ENCODE measurements around the gene HIPK2.

Gene HIPK2

DNA sequence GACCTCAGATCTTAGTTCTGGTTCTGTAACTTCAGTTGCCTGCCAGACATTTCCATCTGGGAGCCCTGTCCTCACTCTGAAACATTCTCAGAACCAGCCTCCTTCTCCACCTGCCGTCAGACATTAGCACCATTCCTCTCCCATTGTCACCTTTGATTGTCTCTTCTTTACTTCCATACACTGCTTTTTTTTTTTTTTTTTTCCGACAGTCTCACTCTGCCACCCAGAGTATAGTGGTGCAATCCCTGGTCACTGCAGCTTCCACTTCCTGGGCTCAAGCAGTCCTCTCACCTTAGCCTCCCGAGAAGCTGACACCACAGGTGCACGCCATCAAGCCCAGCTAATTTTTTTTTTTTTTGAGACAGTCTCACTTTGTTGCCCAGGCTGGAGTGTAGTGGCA, 21.1 kb upstream of the HIPK2 start:
- Histone ChIP-seq H3K4me2 (peak overlapping the region; percentile 82), H3K9ac (peak overlapping the region; percentile 55; the same call in 1 of the 2 replicates), H3K27ac (peak overlapping the region; percentile 71), H4K20me1 (ENCODE audit: insufficient read depth) (no peaks in the 10 kb centered on the region), H3K36me3 (ENCODE audit: insufficient read depth) (no peaks in the 10 kb centered on the region), H2AFZ (ENCODE audit: low read depth) (peak overlapping the region; percentile 72; the same call in 1 of the 2 replicates), H3K4me3 (IDR thresholded peaks at IDR 0.05; ENCODE audit: insufficient read depth, low read depth, low read length) (no peak overlapping the region), H3K4me1 (ENCODE audit: low read depth, poor library complexity, severe bottlenecking) (peaks cover 26% of the 10 kb centered on the region), H3K79me2 (ENCODE audit: insufficient read depth, low read depth) (no peaks in the 10 kb centered on the region), H3K27me3 (ENCODE audit: insufficient read depth, low read depth) (no peaks in the 10 kb centered on the region)
- TF ChIP-seq, protein P1, sequence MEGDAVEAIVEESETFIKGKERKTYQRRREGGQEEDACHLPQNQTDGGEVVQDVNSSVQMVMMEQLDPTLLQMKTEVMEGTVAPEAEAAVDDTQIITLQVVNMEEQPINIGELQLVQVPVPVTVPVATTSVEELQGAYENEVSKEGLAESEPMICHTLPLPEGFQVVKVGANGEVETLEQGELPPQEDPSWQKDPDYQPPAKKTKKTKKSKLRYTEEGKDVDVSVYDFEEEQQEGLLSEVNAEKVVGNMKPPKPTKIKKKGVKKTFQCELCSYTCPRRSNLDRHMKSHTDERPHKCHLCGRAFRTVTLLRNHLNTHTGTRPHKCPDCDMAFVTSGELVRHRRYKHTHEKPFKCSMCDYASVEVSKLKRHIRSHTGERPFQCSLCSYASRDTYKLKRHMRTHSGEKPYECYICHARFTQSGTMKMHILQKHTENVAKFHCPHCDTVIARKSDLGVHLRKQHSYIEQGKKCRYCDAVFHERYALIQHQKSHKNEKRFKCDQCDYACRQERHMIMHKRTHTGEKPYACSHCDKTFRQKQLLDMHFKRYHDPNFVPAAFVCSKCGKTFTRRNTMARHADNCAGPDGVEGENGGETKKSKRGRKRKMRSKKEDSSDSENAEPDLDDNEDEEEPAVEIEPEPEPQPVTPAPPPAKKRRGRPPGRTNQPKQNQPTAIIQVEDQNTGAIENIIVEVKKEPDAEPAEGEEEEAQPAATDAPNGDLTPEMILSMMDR (conservative IDR thresholded peaks at IDR 0.05; ENCODE audit: low read depth, low read length): no peak

DNA sequence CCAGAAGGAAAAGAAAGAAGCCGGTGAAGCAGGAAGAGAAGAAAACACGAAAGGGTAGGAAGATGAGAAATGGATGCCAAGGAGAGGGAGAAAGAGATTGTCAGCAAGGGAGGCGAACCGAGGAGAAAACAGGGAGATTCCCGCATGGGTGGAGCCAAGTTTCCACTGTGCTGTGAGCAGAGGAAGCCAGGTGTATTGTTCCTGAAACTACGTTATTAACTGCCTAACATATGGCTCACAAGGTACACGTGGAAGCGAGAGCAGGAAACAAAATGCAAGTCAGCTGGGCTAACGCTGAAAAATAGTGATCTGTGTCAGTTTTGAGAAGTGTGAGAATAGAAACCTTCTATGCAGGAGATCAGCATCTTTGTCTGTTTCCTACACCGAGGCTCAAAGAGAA, 20.4 kb upstream of the HIPK2 start:
- peaks cover 26% of the 10 kb centered on the region for H3K4me1 ChIP-seq (ENCODE audit: low read depth, poor library complexity, severe bottlenecking)
- TF ChIP-seq, protein P1 (conservative IDR thresholded peaks at IDR 0.05; ENCODE audit: low read depth, low read length): no peak
- peak overlapping the region; percentile 55; the same call in 1 of the 2 replicates for H3K9ac ChIP-seq
- peak overlapping the region; percentile 72 for H2AFZ ChIP-seq (ENCODE audit: low read depth)
- no peaks in the 10 kb centered on the region for H3K36me3 ChIP-seq (ENCODE audit: insufficient read depth)
- H3K79me2 ChIP-seq (ENCODE audit: insufficient read depth, low read depth): no peaks in the 10 kb centered on the region
- no peaks in the 10 kb centered on the region for H3K27me3 ChIP-seq (ENCODE audit: insufficient read depth, low read depth)
- peak overlapping the region; percentile 71 for H3K27ac ChIP-seq
- no peaks in the 10 kb centered on the region for H4K20me1 ChIP-seq (ENCODE audit: insufficient read depth)
- no peak overlapping the region for H3K4me3 ChIP-seq (IDR thresholded peaks at IDR 0.05; ENCODE audit: insufficient read depth, low read depth, low read length)
- peak overlapping the region; percentile 82 for H3K4me2 ChIP-seq

DNA sequence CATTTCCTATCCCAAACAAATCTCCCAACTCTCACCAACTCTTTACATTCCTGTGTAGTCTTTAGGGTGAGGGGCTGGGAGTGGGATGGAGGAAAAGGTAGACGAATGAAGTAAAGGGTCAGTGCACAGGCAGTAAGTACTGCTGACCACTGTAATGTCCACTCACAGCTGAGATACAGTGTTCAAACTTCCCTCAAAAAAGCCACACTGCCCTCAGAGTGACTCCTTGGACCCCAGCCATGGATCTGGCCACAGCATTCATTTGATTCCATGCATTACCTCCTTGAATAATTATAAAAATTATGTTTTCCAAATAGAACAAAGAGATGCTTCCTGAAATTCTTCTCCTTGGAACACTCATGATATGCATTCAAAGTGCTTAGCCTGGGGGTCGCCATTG, 19.8 kb upstream of the HIPK2 start:
- peak overlapping the region; percentile 71 for H3K27ac ChIP-seq
- H3K9ac ChIP-seq: peak overlapping the region; percentile 55; the same call in 1 of the 2 replicates
- peaks cover 26% of the 10 kb centered on the region for H3K4me1 ChIP-seq (ENCODE audit: low read depth, poor library complexity, severe bottlenecking)
- H2AFZ ChIP-seq (ENCODE audit: low read depth): peak overlapping the region; percentile 72; the same call in 1 of the 2 replicates
- H3K4me3 ChIP-seq (IDR thresholded peaks at IDR 0.05; ENCODE audit: insufficient read depth, low read depth, low read length): no peak overlapping the region
- H3K27me3 ChIP-seq (ENCODE audit: insufficient read depth, low read depth): no peaks in the 10 kb centered on the region
- no peaks in the 10 kb centered on the region for H3K79me2 ChIP-seq (ENCODE audit: insufficient read depth, low read depth)
- TF ChIP-seq, protein P1 (conservative IDR thresholded peaks at IDR 0.05; ENCODE audit: low read depth, low read length): no peak
- H3K36me3 ChIP-seq (ENCODE audit: insufficient read depth): no peaks in the 10 kb centered on the region
- H4K20me1 ChIP-seq (ENCODE audit: insufficient read depth): no peaks in the 10 kb centered on the region
- peak overlapping the region; percentile 82 for H3K4me2 ChIP-seq

DNA sequence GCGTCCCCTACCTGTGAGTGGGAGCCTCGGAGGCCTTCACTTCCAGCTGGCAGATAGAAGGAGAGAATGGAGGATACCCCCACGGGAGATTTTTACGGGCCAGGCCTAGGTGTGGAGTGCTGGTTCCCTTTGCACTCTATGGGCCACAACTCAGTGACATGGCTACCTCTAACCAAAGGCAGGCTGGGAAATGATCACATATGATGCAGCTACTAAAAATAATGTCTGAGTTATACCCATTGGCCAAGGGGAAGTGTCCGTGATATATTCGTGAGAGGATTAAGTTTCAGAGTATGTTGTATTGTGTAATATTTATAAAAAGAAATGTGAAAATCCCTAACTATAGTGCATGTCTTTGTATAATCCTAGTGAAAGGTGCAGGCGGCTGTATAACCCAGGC, 13.5 kb upstream of the HIPK2 start:
- TF ChIP-seq, protein P1 (conservative IDR thresholded peaks at IDR 0.05; ENCODE audit: low read depth, low read length): no peak

More for the DNA sequence above, 13.5 kb upstream of the HIPK2 start:
- H3K4me1 ChIP-seq (ENCODE audit: low read depth, poor library complexity, severe bottlenecking): no peaks in the 10 kb centered on the region
- H4K20me1 ChIP-seq (ENCODE audit: insufficient read depth): no peaks in the 10 kb centered on the region
- H3K9ac ChIP-seq: no peak overlapping the region
- no peak overlapping the region for H3K4me2 ChIP-seq
- H3K79me2 ChIP-seq (ENCODE audit: insufficient read depth, low read depth): no peaks in the 10 kb centered on the region
- no peaks in the 10 kb centered on the region for H3K27me3 ChIP-seq (ENCODE audit: insufficient read depth, low read depth)
- H2AFZ ChIP-seq (ENCODE audit: low read depth): no peak overlapping the region
- H3K27ac ChIP-seq: no peak overlapping the region
- H3K4me3 ChIP-seq (IDR thresholded peaks at IDR 0.05; ENCODE audit: insufficient read depth, low read depth, low read length): no peak overlapping the region
- H3K36me3 ChIP-seq (ENCODE audit: insufficient read depth): no peaks in the 10 kb centered on the region

Measured in KMS-11 (cell line).